Ishikawa (cell line): ENCODE measurements around the gene WNT7B.

Source experiments
- NFIC ChIP-seq: IDR thresholded peaks from 2 replicates; pipeline ENCODE4 v1.6.1; 2012
- TCF12 ChIP-seq: IDR thresholded peaks from 2 replicates; pipeline ENCODE4 v1.6.1; 2012; ENCODE audit warnings: low read depth
- TEAD4 ChIP-seq: IDR thresholded peaks from 2 replicates; pipeline ENCODE4 v1.6.1; 2012
- YY1 ChIP-seq: IDR thresholded peaks from 2 replicates; pipeline ENCODE4 v1.6.1; 2012; ENCODE audit warnings: low read depth
- TF ChIP-seq, protein P1 (sequence below): IDR thresholded peaks from 2 replicates; pipeline ENCODE4 v1.6.1; 2012
- TF ChIP-seq, protein P2 (sequence below): IDR thresholded peaks from 2 replicates; pipeline ENCODE4 v1.6.1; 2012; ENCODE audit warnings: low read depth, mild to moderate bottlenecking

DNA sequence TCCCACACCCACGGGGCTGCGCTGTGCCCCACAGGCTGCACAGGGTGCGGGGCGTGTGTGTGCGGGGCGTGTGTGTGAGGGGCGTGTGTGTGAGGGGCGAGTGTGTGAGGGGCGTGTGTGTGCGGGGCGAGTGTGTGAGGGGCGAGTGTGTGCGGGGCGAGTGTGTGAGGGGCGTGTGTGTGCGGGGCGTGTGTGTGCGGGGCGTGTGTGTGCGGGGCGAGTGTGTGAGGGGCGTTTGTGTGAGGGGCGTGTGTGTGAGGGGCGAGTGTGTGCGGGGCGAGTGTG is 86.7 kb downstream of the WNT7B start:
- TF ChIP-seq YY1 (no peak), NFIC (no peak), TEAD4 (no peak), TCF12 (no peak)
- TF ChIP-seq, protein P1, sequence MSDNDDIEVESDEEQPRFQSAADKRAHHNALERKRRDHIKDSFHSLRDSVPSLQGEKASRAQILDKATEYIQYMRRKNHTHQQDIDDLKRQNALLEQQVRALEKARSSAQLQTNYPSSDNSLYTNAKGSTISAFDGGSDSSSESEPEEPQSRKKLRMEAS = no peak
- TF ChIP-seq, protein P2, sequence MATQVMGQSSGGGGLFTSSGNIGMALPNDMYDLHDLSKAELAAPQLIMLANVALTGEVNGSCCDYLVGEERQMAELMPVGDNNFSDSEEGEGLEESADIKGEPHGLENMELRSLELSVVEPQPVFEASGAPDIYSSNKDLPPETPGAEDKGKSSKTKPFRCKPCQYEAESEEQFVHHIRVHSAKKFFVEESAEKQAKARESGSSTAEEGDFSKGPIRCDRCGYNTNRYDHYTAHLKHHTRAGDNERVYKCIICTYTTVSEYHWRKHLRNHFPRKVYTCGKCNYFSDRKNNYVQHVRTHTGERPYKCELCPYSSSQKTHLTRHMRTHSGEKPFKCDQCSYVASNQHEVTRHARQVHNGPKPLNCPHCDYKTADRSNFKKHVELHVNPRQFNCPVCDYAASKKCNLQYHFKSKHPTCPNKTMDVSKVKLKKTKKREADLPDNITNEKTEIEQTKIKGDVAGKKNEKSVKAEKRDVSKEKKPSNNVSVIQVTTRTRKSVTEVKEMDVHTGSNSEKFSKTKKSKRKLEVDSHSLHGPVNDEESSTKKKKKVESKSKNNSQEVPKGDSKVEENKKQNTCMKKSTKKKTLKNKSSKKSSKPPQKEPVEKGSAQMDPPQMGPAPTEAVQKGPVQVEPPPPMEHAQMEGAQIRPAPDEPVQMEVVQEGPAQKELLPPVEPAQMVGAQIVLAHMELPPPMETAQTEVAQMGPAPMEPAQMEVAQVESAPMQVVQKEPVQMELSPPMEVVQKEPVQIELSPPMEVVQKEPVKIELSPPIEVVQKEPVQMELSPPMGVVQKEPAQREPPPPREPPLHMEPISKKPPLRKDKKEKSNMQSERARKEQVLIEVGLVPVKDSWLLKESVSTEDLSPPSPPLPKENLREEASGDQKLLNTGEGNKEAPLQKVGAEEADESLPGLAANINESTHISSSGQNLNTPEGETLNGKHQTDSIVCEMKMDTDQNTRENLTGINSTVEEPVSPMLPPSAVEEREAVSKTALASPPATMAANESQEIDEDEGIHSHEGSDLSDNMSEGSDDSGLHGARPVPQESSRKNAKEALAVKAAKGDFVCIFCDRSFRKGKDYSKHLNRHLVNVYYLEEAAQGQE = no peak
